OCI-LY1 (cell line): ENCODE results near the gene C20orf204.

Experiments
- H2AFZ ChIP-seq: fragments of 200-600 bp; sonication (generic), shearing (Covaris generic); 2 replicates; pipeline ENCODE4 v1.6.0; 2014; ENCODE audit warnings: antibody characterized with exemption, mild to moderate bottlenecking, low read length
- H3F3A ChIP-seq: fragments of 200-600 bp; sonication (generic), shearing (Covaris generic); 2 replicates; pipeline ENCODE4 v1.6.0; 2014; ENCODE audit warnings: mild to moderate bottlenecking, antibody characterized with exemption, low read length, moderate library complexity; ENCODE audit not compliant: insufficient read depth
- H3K27ac ChIP-seq: fragments of 200-600 bp; sonication (generic); 2 replicates; pipeline ENCODE4 v1.5.1; 2014; ENCODE audit warnings: low read length, mixed run types, mild to moderate bottlenecking, low read depth; ENCODE audit not compliant: poor library complexity, severe bottlenecking
- H3K27me3 ChIP-seq: fragments of 200-600 bp; sonication (generic); 2 replicates; pipeline ENCODE4 v1.6.0; 2014; ENCODE audit warnings: antibody characterized with exemption, mild to moderate bottlenecking, low read length, moderate library complexity; ENCODE audit not compliant: insufficient read depth
- H3K36me3 ChIP-seq: fragments of 200-600 bp; sonication (generic); 2 replicates; pipeline ENCODE4 v1.6.1; 2014; ENCODE audit warnings: mild to moderate bottlenecking, antibody characterized with exemption, low read length, moderate library complexity, mixed read lengths; ENCODE audit not compliant: insufficient read depth
- H3K4me1 ChIP-seq: fragments of 200-600 bp; sonication (generic); 2 replicates; pipeline ENCODE4 v1.5.1; 2014; ENCODE audit warnings: mild to moderate bottlenecking, low read length, moderate library complexity; ENCODE audit not compliant: insufficient read depth, severe bottlenecking
- H3K4me2 ChIP-seq: fragments of 200-600 bp; sonication (generic), shearing (Covaris generic); 2 replicates; pipeline ENCODE4 v1.6.1; 2014; ENCODE audit warnings: low read length
- H3K4me3 ChIP-seq: fragments of 200-600 bp; sonication (generic); 2 replicates; pipeline ENCODE4 v1.5.1; 2014; ENCODE audit warnings: low read length, low read depth, mild to moderate bottlenecking, mixed read lengths; ENCODE audit not compliant: poor library complexity, severe bottlenecking
- H3K79me2 ChIP-seq: fragments of 200-600 bp; shearing (Covaris generic); 2 replicates; pipeline ENCODE4 v1.6.1; 2016; ENCODE audit warnings: mixed run types, low read length, mixed read lengths; ENCODE audit not compliant: insufficient read depth
- H3K9ac ChIP-seq: fragments of 200-600 bp; sonication (generic), shearing (Covaris generic); 2 replicates; pipeline ENCODE4 v1.6.1; 2014; ENCODE audit warnings: mild to moderate bottlenecking, low read length, mixed read lengths
- H3K9me2 ChIP-seq: fragments of 200-600 bp; sonication (generic), shearing (Covaris generic); 2 replicates; pipeline ENCODE4 v1.6.1; 2014; ENCODE audit warnings: low read depth, mild to moderate bottlenecking, low read length, mixed read lengths
- H3K9me3 ChIP-seq: fragments of 200-600 bp; shearing (Covaris generic); 2 replicates; pipeline ENCODE4 v1.6.1; 2014; ENCODE audit warnings: low read length, mixed read lengths
- H4K20me1 ChIP-seq: fragments of 200-600 bp; sonication (generic), shearing (Covaris generic); 2 replicates; pipeline ENCODE4 v1.6.0; 2016; ENCODE audit warnings: mild to moderate bottlenecking, low read length; ENCODE audit not compliant: insufficient read depth
- EZH2 ChIP-seq: fragments of 200-600 bp; sonication (generic), shearing (Covaris generic); IDR thresholded peaks from 2 replicates; pipeline ENCODE4 v1.8.0; 2017; ENCODE audit warnings: borderline replicate concordance, mixed run types, mild to moderate bottlenecking, antibody characterized with exemption, low read length, moderate library complexity, mixed read lengths
- TF ChIP-seq, protein P1 (sequence below): fragments of 200-600 bp; sonication (generic), shearing (Covaris generic); IDR thresholded peaks from 2 replicates; pipeline ENCODE4 v1.5.1; 2017; ENCODE audit warnings: mild to moderate bottlenecking, antibody characterized with exemption, low read length, moderate library complexity, mixed read lengths

The C20orf204 gene

DNA sequence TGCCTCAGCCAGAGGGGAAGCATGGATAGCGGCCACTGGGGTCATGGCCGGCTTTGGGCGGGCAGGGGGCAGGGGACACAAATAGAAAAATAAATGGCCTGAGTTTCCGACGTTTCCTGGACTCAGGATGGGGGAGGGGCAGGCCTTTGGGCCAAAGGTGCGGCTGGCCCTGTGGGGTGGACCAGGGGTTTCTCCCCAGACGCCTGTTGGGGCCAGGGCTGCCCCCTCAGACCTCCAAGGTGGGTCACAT is 20.6 kb downstream of the C20orf204 start:
- Histone ChIP-seq H3K79me2 (no peaks in the 10 kb centered on the region), H3K9me2 (no peaks in the 10 kb centered on the region), H3K36me3 (no peaks in the 10 kb centered on the region), H3K9ac (no peak overlapping the region), H4K20me1 (no peaks in the 10 kb centered on the region), H3K27me3 (peaks cover 21% of the 10 kb centered on the region), H2AFZ (no peak overlapping the region), H3K27ac (no peak overlapping the region), H3K4me2 (no peak overlapping the region), H3K9me3 (no peaks in the 10 kb centered on the region), H3F3A (no peaks in the 10 kb centered on the region), H3K4me3 (no peak overlapping the region), H3K4me1 (peaks cover 15% of the 10 kb centered on the region)
- TF ChIP-seq, protein P1, sequence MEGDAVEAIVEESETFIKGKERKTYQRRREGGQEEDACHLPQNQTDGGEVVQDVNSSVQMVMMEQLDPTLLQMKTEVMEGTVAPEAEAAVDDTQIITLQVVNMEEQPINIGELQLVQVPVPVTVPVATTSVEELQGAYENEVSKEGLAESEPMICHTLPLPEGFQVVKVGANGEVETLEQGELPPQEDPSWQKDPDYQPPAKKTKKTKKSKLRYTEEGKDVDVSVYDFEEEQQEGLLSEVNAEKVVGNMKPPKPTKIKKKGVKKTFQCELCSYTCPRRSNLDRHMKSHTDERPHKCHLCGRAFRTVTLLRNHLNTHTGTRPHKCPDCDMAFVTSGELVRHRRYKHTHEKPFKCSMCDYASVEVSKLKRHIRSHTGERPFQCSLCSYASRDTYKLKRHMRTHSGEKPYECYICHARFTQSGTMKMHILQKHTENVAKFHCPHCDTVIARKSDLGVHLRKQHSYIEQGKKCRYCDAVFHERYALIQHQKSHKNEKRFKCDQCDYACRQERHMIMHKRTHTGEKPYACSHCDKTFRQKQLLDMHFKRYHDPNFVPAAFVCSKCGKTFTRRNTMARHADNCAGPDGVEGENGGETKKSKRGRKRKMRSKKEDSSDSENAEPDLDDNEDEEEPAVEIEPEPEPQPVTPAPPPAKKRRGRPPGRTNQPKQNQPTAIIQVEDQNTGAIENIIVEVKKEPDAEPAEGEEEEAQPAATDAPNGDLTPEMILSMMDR = no peak
- TF ChIP-seq EZH2 = no peak

DNA sequence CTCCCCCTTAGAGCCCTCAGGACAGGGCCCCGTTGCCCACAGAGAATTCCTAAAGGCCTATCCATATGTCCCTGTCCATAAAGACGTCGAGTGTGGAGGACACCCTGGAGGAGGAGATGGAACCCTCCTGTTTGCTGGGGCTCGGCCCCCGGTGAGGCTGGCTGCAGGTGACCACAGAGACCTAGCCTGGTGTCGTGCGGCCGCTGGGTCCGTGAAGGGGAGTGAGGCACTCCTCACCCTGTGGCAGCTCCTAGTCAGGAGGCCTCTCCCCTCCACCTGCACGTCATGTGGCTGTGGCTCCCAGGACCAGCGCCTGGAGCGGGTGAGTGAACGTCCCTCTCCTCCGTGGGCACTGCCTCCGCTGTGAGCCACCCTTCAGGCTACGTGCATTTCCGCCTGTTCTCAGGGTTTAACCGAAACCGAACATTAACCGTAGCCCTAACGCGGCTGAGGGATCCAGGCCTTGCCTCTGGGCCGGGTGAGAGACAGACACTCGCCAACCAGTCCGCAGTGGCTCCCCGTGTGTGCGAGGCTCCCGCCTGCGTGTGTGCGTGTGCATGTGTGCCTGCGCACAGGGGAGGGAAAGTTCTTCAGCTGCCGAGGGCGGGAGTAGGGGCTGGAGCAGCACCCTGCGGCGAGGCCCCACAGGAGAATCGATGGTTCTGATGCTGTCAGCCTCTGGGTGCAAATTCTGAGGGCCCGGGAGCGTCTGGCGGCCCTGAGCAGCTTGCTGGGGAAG is 21.1 kb downstream of the C20orf204 start:
- H3K9me2 ChIP-seq = no peaks in the 10 kb centered on the region
- peaks cover 16% of the 10 kb centered on the region for H3K4me1 ChIP-seq
- peak overlapping the region; percentile 17; the same call in 1 of the 2 replicates for H3K4me2 ChIP-seq
- no peaks in the 10 kb centered on the region for H4K20me1 ChIP-seq
- no peak overlapping the region for H2AFZ ChIP-seq
- H3K27ac ChIP-seq = no peak overlapping the region
- H3K4me3 ChIP-seq = no peak overlapping the region
- no peak overlapping the region for H3K9ac ChIP-seq
- H3K9me3 ChIP-seq = no peaks in the 10 kb centered on the region
- no peaks in the 10 kb centered on the region for H3K36me3 ChIP-seq
- H3F3A ChIP-seq = no peaks in the 10 kb centered on the region
- TF ChIP-seq EZH2 = no peak
- TF ChIP-seq, protein P1 = no peak
- no peaks in the 10 kb centered on the region for H3K79me2 ChIP-seq
- H3K27me3 ChIP-seq = peaks cover 21% of the 10 kb centered on the region

- no peak overlapping the region; the same call in 1 of the 2 replicates for H3K4me2 ChIP-seq
- H3K4me1 ChIP-seq = peaks cover 23% of the 10 kb centered on the region
- no peaks in the 10 kb centered on the region for H3F3A ChIP-seq
- H3K27me3 ChIP-seq = peaks cover 16% of the 10 kb centered on the region
- H3K4me3 ChIP-seq = no peak overlapping the region
- H3K79me2 ChIP-seq = no peaks in the 10 kb centered on the region
- H3K36me3 ChIP-seq = no peaks in the 10 kb centered on the region
- no peak overlapping the region for H2AFZ ChIP-seq
- TF ChIP-seq EZH2 = no peak
- TF ChIP-seq, protein P1 = peak; percentile 85
- H3K9ac ChIP-seq = no peak overlapping the region
- H4K20me1 ChIP-seq = no peaks in the 10 kb centered on the region
- H3K27ac ChIP-seq = no peak overlapping the region
- no peaks in the 10 kb centered on the region for H3K9me2 ChIP-seq
- H3K9me3 ChIP-seq = no peaks in the 10 kb centered on the region
Measured at GRCh38 chr20:64057628-64058498, 21.9 kb downstream of the C20orf204 start.
